ENCODE results near the gene SLC6A11.

DNA sequence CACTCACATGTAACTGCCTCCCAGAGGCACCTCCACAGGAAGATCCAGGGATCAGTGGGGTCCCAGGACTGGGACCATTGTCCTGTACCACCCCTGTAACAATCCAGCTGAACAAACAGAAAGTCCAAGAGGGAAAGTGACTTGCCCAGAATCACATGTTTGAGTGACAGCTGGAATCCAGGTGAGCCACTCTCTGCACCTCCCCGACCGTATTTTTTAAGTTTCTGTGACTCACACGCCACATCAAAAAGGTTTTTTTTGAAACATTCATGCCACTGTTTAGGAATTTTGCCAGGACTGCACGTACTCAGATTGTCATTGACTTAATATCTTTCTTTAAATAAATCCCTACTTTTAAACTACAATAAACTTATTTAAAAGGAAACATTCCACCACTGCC lies 166.8 kb downstream of the SLC6A11 start:
- TF ChIP-seq SREBF1 (IDR thresholded peaks at IDR 0.05; ENCODE audit: borderline replicate concordance, low read depth, low read length) (no peak), RAD21 (CRISPR knock-in tag; conservative IDR thresholded peaks at IDR 0.05 in 1 of 2, IDR thresholded peaks at IDR 0.05 in 1 of 2) (no peak), PRMT5 (CRISPR knock-in tag; IDR thresholded peaks at IDR 0.05) (no peak), NR2C2 (CRISPR knock-in tag; IDR thresholded peaks at IDR 0.05) (no peak), NR2C2 (tag; IDR thresholded peaks at IDR 0.05) (no peak), POU5F1 (IDR thresholded peaks at IDR 0.05; ENCODE audit: borderline replicate concordance, low read depth, low read length, partially characterized antibody) (no peak), HCFC1 (IDR thresholded peaks at IDR 0.05; ENCODE audit: low read depth, low read length) (no peak), SMARCA5 (IDR thresholded peaks at IDR 0.05) (no peak), ZNF707 (CRISPR knock-in tag; conservative IDR thresholded peaks at IDR 0.05) (no peak), POLR2A (conservative IDR thresholded peaks at IDR 0.05) (no peak)
- TF ChIP-seq, protein P1, sequence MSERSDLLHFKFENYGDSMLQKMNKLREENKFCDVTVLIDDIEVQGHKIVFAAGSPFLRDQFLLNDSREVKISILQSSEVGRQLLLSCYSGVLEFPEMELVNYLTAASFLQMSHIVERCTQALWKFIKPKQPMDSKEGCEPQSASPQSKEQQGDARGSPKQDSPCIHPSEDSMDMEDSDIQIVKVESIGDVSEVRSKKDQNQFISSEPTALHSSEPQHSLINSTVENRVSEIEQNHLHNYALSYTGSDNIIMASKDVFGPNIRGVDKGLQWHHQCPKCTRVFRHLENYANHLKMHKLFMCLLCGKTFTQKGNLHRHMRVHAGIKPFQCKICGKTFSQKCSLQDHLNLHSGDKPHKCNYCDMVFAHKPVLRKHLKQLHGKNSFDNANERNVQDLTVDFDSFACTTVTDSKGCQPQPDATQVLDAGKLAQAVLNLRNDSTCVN (CRISPR knock-in tag; IDR thresholded peaks at IDR 0.05): no peak
- TF ChIP-seq, protein P2, sequence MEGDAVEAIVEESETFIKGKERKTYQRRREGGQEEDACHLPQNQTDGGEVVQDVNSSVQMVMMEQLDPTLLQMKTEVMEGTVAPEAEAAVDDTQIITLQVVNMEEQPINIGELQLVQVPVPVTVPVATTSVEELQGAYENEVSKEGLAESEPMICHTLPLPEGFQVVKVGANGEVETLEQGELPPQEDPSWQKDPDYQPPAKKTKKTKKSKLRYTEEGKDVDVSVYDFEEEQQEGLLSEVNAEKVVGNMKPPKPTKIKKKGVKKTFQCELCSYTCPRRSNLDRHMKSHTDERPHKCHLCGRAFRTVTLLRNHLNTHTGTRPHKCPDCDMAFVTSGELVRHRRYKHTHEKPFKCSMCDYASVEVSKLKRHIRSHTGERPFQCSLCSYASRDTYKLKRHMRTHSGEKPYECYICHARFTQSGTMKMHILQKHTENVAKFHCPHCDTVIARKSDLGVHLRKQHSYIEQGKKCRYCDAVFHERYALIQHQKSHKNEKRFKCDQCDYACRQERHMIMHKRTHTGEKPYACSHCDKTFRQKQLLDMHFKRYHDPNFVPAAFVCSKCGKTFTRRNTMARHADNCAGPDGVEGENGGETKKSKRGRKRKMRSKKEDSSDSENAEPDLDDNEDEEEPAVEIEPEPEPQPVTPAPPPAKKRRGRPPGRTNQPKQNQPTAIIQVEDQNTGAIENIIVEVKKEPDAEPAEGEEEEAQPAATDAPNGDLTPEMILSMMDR (IDR thresholded peaks at IDR 0.05 in 2 of 3, conservative IDR thresholded peaks at IDR 0.05 in 1 of 3; ENCODE audit: insufficient read depth in 2 of 3, low read depth in 1 of 3, low read length in 3 of 3): no peak

Data from K562 (cell line).